Measurements from ENCODE around the gene ARHGEF28. TPM values are rescaled to one million over a fixed set of nuclear protein-coding genes. Genes with fewer than 3 reads are reported as not detected.

ARHGEF28 gene
- total and polyA plus RNA-seq, 9 of the 15 experiments (the other 6 are each of a cell fraction or from before 2014, with no cell fraction given), result 0.27 TPM; not detected in 8

GRCh38 chr5:73826301-73827105, 200.5 kb downstream of the ARHGEF28 start:
- Histone ChIP-seq H4K20me1 (replicated peaks; ENCODE audit: control insufficient read depth, insufficient read depth, low read length) (no peaks in the 10 kb centered on the region), H2AFZ (ENCODE audit: low read depth, low read length) (no peak overlapping the region), H3K9me1 (ENCODE audit: control insufficient read depth, insufficient read depth, low read length) (no peaks in the 10 kb centered on the region), H3K27me3 (ENCODE audit: control insufficient read depth in 2 of 2, insufficient read depth in 2 of 2, low read length in 2 of 2) (peaks cover 0 to 9% of the 10 kb centered on the region in 2 experiments; a peak in 3 of 5 replicates), H3K36me3 (ENCODE audit: control insufficient read depth, insufficient read depth, low read length) (no peaks in the 10 kb centered on the region), H3K4me2 (ENCODE audit: insufficient read depth, low read length) (no peak overlapping the region), H3K9me3 (replicated peaks; ENCODE audit: control insufficient read depth, insufficient read depth, low read depth, low read length) (no peaks in the 10 kb centered on the region), H3K9ac (ENCODE audit: insufficient read depth in 1 of 2, low read depth in 2 of 2, low read length in 2 of 2) (no peak overlapping the region), H3K79me2 (ENCODE audit: control insufficient read depth, insufficient read depth, low read length) (no peaks in the 10 kb centered on the region), H3K4me1 (replicated peaks in 1 of 2; ENCODE audit: control insufficient read depth in 2 of 2, insufficient read depth in 2 of 2, low read length in 2 of 2) (no peaks in the 10 kb centered on the region), H3K27ac (ENCODE audit: extremely low read depth, low read depth, low read length) (no peak overlapping the region), H3K4me3 (no peak overlapping the region)
- in situ Hi-C loops (cut with MboI) (no loop called here), intact Hi-C loops (cut with micrococcal nuclease) (no loop called here)
- TF ChIP-seq CXXC5 (CRISPR knock-in tag; IDR thresholded peaks at IDR 0.05) (no peak), PHB2 (IDR thresholded peaks at IDR 0.05; ENCODE audit: low read depth) (no peak), ZNF280A (IDR thresholded peaks at IDR 0.05; ENCODE audit: low read depth, partially characterized antibody) (no peak), SMAD4 (CRISPR knock-in tag; conservative IDR thresholded peaks at IDR 0.05) (no peak), VEZF1 (CRISPR knock-in tag; IDR thresholded peaks at IDR 0.05) (no peak), ADNP (tag; IDR thresholded peaks at IDR 0.05) (no peak), RERE (CRISPR knock-in tag; IDR thresholded peaks at IDR 0.05; ENCODE audit: borderline replicate concordance) (no peak)
- DNase-seq (ENCODE audit: extremely low read depth in 1 of 4, low spot score in 3 of 4) (no peak), FAIRE-seq (no peak), ATAC-seq (no peak)
- ChIA-PET POLR2A (interaction anchor here (1.9 kb wide), 1 partner anchor 9 kb away, joined by 4 read pairs; no protein-coding TSS in a partner anchor), CTCF (ENCODE audit: low intra/inter-chr PET ratio) (no interaction called here)
- 0% methylated on average over 7 of the region's 7 CpGs for WGBS (ENCODE audit: insufficient coverage, low coverage, missing lambda C conversion rate)
- BruUV-seq (replicated peaks), result no TSS peak
